Activated naive CD4-positive, alpha-beta T cell treated with anti-CD3 and anti-CD28 coated beads, Interleukin-2, amount 10 ng/mL, durations not matched to agents 7 days and 5 days (primary cell): Measurements from ENCODE around the gene CDH22.

ENCODE experiments used
- CTCF ChIA-PET: fragments of 350-600 bp; sonication (Branson Sonifier 250); formaldehyde crosslinking; loops from one replicate; lab custom pipeline; 2021; ENCODE audit warnings: antibody characterized with exemption; lab: Charles Lee
- DNase-seq: peaks from one replicate; pipeline ENCODE4 v3.0.0-alpha.2; 2020
- H3K27ac Mint-ChIP-seq: one replicate; pipeline ENCODE4 v1.8.0; 2021; ENCODE audit warnings: mild to moderate bottlenecking, moderate library complexity, mixed read lengths
- H3K27me3 Mint-ChIP-seq: one replicate; pipeline ENCODE4 v1.8.0; 2021; ENCODE audit warnings: mild to moderate bottlenecking, mixed read lengths
- H3K36me3 Mint-ChIP-seq: one replicate; pipeline ENCODE4 v1.8.0; 2021; ENCODE audit warnings: mixed read lengths
- H3K4me1 Mint-ChIP-seq: one replicate; pipeline ENCODE4 v1.8.0; 2021; ENCODE audit warnings: mixed read lengths
- H3K4me3 Mint-ChIP-seq: one replicate; pipeline ENCODE4 v1.8.0; 2021; ENCODE audit warnings: mild to moderate bottlenecking, moderate library complexity, mixed read lengths
- H3K9me3 Mint-ChIP-seq: one replicate; pipeline ENCODE4 v1.8.0; 2021; ENCODE audit warnings: mixed read lengths

Gene CDH22

GRCh38 chr20:46339037-46339436 lies 30.7 kb upstream of the CDH22 start:
- H3K4me3 Mint-ChIP-seq: no peak overlapping the region
- CTCF ChIA-PET: interaction anchor here (0.7 to 2.6 kb wide), 2 partner anchors 10 to 67 kb away, joined by 3 to 13 read pairs; partner anchors contain the start of gene ELMO2
- H3K36me3 Mint-ChIP-seq: no peaks in the 10 kb centered on the region
- H3K4me1 Mint-ChIP-seq: peaks cover 4% of the 10 kb centered on the region
- H3K27ac Mint-ChIP-seq: no peak overlapping the region
- H3K27me3 Mint-ChIP-seq: peaks cover 73% of the 10 kb centered on the region
- no peak for DNase-seq
- H3K9me3 Mint-ChIP-seq: no peaks in the 10 kb centered on the region

DNA sequence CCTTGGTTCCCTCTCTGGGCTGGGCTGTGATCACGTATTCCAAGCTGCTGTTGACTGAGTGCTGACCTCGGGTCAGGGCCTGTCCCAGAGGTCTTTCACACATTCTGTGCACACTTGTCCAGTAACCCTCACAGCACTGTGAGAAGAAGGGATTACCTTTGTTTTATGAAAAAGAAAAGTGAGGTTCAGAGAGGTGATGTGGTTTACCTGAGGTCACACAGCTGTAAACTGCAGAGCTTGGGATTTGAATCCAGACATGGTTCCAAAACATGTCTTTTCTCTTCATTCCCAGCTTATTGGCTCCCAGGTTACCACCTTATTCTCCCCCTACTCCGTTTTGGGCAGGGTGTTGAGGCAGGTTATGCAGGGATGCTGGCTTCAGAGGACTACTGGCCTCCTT lies 28.4 kb upstream of the CDH22 start:
- Mint-ChIP-seq H3K4me1 (no peaks in the 10 kb centered on the region), H3K36me3 (no peaks in the 10 kb centered on the region), H3K9me3 (no peaks in the 10 kb centered on the region), H3K27me3 (peaks cover 70% of the 10 kb centered on the region), H3K27ac (no peak overlapping the region), H3K4me3 (no peak overlapping the region)
- DNase-seq: no peak
- CTCF ChIA-PET: interaction anchor here (3.0 kb wide), 1 partner anchor 13 kb away, joined by 11 read pairs; no protein-coding TSS in a partner anchor

DNA sequence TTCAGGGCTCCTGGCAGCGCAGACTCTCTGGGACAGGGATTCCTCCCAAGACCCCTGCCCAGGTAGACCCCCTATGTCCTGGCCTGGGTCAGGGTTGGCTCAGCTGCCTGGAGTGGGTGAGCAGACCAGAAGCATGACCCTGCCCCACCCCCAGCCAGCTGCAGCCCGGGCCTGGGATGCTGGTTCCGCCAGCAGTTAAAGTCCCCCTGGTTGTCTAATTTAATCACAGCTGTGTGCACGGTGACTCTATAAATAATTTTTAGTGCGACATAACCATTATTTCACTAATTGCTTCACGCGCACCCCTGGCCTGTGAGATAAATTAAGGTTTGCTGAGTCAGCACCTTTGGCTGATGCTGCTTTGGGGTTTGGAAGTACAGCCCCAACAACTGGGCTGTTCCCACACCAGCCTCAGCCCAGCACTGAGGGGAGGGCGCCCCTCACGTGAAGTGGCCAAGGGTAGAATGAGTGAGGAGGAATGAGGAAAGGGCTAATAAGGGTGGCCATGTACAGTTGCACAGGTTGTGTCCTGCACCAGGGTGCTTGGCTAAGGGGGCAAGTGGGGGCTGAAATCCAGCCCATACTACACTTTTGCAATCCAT lies 26.1 kb upstream of the CDH22 start:
- Mint-ChIP-seq H3K27me3 (peaks cover 82% of the 10 kb centered on the region), H3K36me3 (no peaks in the 10 kb centered on the region), H3K4me3 (no peak overlapping the region), H3K27ac (no peak overlapping the region), H3K9me3 (no peaks in the 10 kb centered on the region), H3K4me1 (no peaks in the 10 kb centered on the region)
- CTCF ChIA-PET: interaction anchor here (1.4 to 3.0 kb wide), 2 partner anchors 15 to 320 kb away, joined by 3 to 11 read pairs; no protein-coding TSS in a partner anchor
- no peak for DNase-seq

DNA sequence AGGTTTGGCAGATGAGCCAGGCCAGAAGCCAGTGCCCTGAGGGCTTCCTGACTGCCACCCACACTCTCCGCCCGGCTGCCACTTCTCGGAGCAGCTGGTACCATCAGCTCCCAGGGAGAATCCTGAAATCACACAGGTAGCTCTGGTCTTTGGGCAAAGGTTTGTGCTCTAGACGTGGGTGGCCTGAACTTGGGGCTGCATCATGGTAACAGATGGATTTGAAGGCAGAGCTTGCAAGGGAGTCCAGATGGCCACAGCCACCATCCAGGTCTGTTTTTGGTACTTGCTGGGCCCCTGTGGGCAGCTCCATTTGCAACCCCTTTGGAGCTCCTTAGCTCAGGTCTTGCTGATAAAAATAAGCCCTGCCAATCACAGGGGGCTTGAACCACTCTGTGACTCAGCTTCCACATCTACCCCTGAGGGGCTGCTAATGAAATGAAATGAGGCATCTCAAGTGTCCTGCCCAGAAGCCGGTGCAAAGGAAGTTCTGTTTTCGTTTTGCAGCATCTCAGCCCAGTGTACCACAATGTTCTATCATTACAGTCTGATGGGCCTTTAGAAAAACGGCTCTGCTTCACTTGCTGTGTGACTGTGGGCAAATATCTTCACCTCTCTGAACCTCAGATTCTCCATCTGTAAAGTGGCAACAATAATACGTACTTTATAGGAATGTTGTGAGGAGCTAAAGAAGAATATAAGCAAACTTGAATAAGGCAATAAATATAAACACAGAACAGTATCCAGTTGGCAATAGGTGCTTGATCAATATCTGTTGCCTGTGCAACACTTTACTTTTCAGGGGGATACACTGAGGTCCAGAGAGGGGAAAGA lies 25.1 kb upstream of the CDH22 start:
- Mint-ChIP-seq H3K9me3 (no peaks in the 10 kb centered on the region), H3K27me3 (peaks cover 76% of the 10 kb centered on the region), H3K36me3 (no peaks in the 10 kb centered on the region), H3K4me1 (no peaks in the 10 kb centered on the region), H3K4me3 (no peak overlapping the region), H3K27ac (no peak overlapping the region)
- no peak for DNase-seq
- CTCF ChIA-PET: interaction anchor here (1.4 kb wide), 1 partner anchor 9 kb away, joined by 3 read pairs; no protein-coding TSS in a partner anchor

DNA sequence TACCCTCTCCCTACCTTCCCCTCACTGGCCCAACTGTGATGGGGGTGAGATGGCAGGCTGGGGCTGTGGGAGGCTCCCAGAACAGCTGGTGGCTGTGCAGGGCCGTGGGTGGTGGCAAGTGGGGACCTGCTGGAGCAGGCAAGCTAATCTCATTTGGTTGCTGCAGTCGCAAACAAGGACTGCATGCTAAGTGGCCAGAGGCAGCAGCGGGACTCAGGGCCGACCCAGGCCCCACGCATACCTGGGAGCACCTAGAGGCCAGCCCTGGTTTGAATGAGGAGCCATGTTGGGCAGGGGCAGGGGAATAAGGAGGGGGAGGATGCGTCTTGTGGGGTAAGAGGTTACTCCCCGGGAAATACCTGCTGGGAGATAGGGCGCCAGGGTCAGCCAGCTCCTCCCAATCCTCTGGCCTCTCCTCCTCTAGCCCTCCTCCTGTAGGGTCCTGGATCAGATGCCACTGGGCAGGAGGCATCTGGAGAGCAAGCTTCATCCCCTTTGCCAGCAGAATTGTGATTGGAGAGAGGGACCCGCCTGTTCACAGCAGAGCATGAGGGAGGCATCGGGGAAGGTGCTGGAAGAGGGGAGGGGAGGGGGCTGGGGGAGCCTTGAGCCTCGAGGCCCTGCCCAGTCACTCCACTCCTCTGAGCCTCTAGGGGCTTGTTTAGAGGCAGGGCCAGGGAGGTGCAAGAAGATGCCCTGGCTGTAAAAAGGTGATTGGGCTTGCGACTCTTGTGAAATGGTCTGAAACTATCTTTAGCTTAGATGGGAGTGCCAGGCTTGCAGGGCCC lies 24.3 kb upstream of the CDH22 start:
- CTCF ChIA-PET: interaction anchor here (1.0 to 1.4 kb wide), 2 partner anchors 8 to 27 kb away, joined by 3 read pairs; no protein-coding TSS in a partner anchor
- Mint-ChIP-seq H3K27ac (no peak overlapping the region), H3K4me3 (no peak overlapping the region), H3K9me3 (no peaks in the 10 kb centered on the region), H3K27me3 (peaks cover 70% of the 10 kb centered on the region), H3K36me3 (no peaks in the 10 kb centered on the region), H3K4me1 (no peaks in the 10 kb centered on the region)
- DNase-seq: no peak

DNA sequence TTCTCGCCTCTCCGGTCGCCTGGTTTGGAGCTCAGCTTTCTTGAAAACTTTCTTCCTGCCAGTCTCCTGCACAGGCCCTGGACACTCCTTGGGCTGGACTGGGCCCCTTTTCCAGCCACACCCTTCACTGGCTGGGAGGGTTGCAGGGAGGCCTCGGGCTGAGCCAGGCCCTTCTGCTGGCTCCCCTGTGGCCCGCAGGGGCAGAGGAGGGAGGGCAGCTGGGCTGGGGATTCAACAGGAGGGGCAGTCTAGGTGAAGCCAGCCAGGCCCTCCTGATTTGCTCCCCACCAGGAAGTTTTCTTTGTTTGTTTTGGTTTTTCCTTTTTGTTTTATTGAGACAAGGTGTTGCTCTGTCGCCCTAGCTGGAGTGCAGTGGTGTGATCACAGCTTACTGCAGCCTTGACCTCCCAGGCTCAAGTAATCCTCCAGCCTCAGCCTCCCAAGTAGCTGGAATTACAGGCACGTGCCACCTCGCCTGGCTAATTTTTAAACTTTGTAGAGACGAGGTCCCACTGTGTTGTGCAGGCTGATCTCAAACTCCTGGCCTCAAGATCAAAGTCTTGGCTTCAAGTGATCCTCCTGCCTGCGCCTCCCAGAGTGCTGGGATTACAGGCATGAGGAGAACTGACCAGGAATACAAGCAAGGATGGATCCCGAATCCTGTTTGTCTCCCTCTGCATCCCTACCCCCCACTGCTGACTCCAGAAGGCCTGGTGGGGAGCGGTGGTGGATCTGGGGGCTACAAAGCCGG lies 23.5 kb upstream of the CDH22 start:
- Mint-ChIP-seq H3K4me3 (no peak overlapping the region), H3K27me3 (peaks cover 69% of the 10 kb centered on the region), H3K4me1 (no peaks in the 10 kb centered on the region), H3K27ac (no peak overlapping the region), H3K36me3 (no peaks in the 10 kb centered on the region), H3K9me3 (no peaks in the 10 kb centered on the region)
- CTCF ChIA-PET: interaction anchor here (1.0 kb wide), 1 partner anchor 26 kb away, joined by 3 read pairs; no protein-coding TSS in a partner anchor
- DNase-seq: no peak

- Mint-ChIP-seq H3K4me1 (no peaks in the 10 kb centered on the region), H3K4me3 (no peak overlapping the region), H3K27me3 (peaks cover 76% of the 10 kb centered on the region), H3K27ac (no peak overlapping the region), H3K9me3 (no peaks in the 10 kb centered on the region), H3K36me3 (no peaks in the 10 kb centered on the region)
- CTCF ChIA-PET: no interaction called here
- no peak for DNase-seq
These were observed 22.6 kb upstream of the CDH22 start for GRCh38 chr20:46330831-46331371.

- no peaks in the 10 kb centered on the region for H3K9me3 Mint-ChIP-seq
- no peak for DNase-seq
- H3K4me3 Mint-ChIP-seq: no peak overlapping the region
- CTCF ChIA-PET: no interaction called here
- no peaks in the 10 kb centered on the region for H3K4me1 Mint-ChIP-seq
- H3K27ac Mint-ChIP-seq: no peak overlapping the region
- H3K27me3 Mint-ChIP-seq: peaks cover 75% of the 10 kb centered on the region
- no peaks in the 10 kb centered on the region for H3K36me3 Mint-ChIP-seq
These were observed 21.9 kb upstream of the CDH22 start for GRCh38 chr20:46330072-46330763.

DNA sequence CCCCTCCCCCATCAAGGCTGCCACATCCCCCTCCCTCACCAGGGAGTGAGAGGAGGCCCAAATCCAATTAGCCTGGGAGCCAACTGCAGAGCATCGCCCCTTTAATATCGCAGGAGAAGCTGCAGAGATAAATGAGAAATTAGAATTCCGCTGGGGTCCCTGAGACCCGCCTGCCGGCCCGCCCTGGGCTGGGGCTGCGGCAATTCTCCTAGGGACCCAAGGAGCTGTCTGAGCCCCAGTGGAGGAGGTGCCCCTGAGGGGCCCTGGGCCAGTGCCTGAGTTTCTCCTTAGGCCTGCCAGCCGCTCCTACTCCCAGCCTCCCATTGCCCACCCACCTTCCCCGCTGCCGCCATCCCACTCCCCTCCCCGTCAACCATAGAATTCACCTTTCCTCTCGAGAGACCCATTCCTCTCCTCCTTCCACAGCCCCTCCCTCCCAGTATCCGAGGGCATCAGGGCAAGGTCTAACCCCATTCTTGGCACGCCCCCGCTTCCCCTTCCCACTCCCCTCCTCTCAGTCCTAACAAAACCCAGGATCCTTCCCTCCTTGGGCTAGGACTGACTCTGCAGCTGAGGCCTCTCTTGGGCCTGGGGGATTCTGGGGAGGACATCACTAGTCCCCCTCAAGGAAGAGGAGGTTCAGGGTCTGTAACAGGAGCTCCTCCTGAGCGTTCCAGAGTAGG lies 20.0 kb upstream of the CDH22 start:
- H3K27me3 Mint-ChIP-seq: peaks cover 73% of the 10 kb centered on the region
- no peaks in the 10 kb centered on the region for H3K9me3 Mint-ChIP-seq
- H3K4me1 Mint-ChIP-seq: no peaks in the 10 kb centered on the region
- H3K27ac Mint-ChIP-seq: no peak overlapping the region
- no peak for DNase-seq
- H3K36me3 Mint-ChIP-seq: no peaks in the 10 kb centered on the region
- no peak overlapping the region for H3K4me3 Mint-ChIP-seq
- CTCF ChIA-PET: no interaction called here

- no peak overlapping the region for H3K4me3 Mint-ChIP-seq
- H3K4me1 Mint-ChIP-seq: no peaks in the 10 kb centered on the region
- no peaks in the 10 kb centered on the region for H3K9me3 Mint-ChIP-seq
- no peak for DNase-seq
- CTCF ChIA-PET: interaction anchor here (2.1 kb wide), 1 partner anchor 20 kb away, joined by 7 read pairs; no protein-coding TSS in a partner anchor
- H3K27ac Mint-ChIP-seq: no peak overlapping the region
- H3K27me3 Mint-ChIP-seq: peaks cover 70% of the 10 kb centered on the region
- H3K36me3 Mint-ChIP-seq: no peaks in the 10 kb centered on the region
These were observed 19.3 kb upstream of the CDH22 start for GRCh38 chr20:46327557-46327956.

DNA sequence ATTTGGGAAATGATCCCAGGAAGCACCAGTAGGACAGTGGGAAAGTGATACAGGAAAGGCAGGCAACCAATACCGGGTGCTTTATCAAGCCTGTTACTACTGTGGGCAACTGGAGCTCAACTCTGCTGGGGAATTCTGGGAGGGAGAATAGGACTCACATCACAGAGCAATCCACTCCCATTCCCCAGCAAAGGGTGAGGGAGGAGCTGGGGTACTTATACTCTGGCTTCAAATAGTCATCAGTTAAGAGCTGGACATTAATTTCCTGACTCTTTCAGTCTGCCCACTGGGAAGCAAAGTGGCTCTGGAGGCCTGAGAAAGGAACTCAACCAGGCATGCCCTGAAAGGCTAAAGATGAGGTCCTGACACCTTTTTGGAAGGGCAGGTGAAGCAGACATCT lies 17.5 kb upstream of the CDH22 start:
- CTCF ChIA-PET: interaction anchor here (2.1 kb wide), 1 partner anchor 19 kb away, joined by 7 read pairs; no protein-coding TSS in a partner anchor
- Mint-ChIP-seq H3K4me1 (no peaks in the 10 kb centered on the region), H3K36me3 (no peaks in the 10 kb centered on the region), H3K4me3 (no peak overlapping the region), H3K9me3 (no peaks in the 10 kb centered on the region), H3K27ac (no peak overlapping the region), H3K27me3 (peaks cover 67% of the 10 kb centered on the region)
- DNase-seq: no peak

- CTCF ChIA-PET: interaction anchor here (1.0 kb wide), 1 partner anchor 8 kb away, joined by 3 read pairs; no protein-coding TSS in a partner anchor
- peaks cover 62% of the 10 kb centered on the region for H3K27me3 Mint-ChIP-seq
- H3K27ac Mint-ChIP-seq: no peak overlapping the region
- H3K4me1 Mint-ChIP-seq: no peaks in the 10 kb centered on the region
- DNase-seq: peak; percentile 34
- no peaks in the 10 kb centered on the region for H3K36me3 Mint-ChIP-seq
- H3K9me3 Mint-ChIP-seq: no peaks in the 10 kb centered on the region
- no peak overlapping the region for H3K4me3 Mint-ChIP-seq
These were observed 16.8 kb upstream of the CDH22 start for GRCh38 chr20:46324960-46325703.
